ENCODE data around the gene TAS2R60. TPM values are rescaled to one million over a fixed set of nuclear protein-coding genes. Genes with fewer than 3 reads are reported as not detected.

Gene TAS2R60
- polyA plus RNA-seq, 1 donor from 2014 or later: not detected

GRCh38 chr7:143417734-143418383 lies 25.4 kb upstream of the TAS2R60 start:
- Histone ChIP-seq H3K4me3 (ENCODE audit: low read length) (no peak overlapping the region), H2AFZ (ENCODE audit: low read depth, low read length) (no peak overlapping the region), H3K27me3 (ENCODE audit: insufficient read depth, low read depth, low read length) (no peaks in the 10 kb centered on the region), H3K9me2 (ENCODE audit: insufficient read depth, low read length) (no peaks in the 10 kb centered on the region), H3K36me3 (ENCODE audit: insufficient read depth, low read length) (no peaks in the 10 kb centered on the region), H3K79me2 (replicated peaks; ENCODE audit: insufficient read depth, low read length) (no peaks in the 10 kb centered on the region), H3K27ac (ENCODE audit: low read length) (no peak overlapping the region), H3F3A (ENCODE audit: insufficient read depth, low read length, poor library complexity, severe bottlenecking) (no peaks in the 10 kb centered on the region), H4K20me1 (ENCODE audit: insufficient read depth) (no peaks in the 10 kb centered on the region), H3K4me2 (ENCODE audit: low read length) (no peak overlapping the region), H3K9me3 (ENCODE audit: low read length) (peaks cover 6% of the 10 kb centered on the region), H3K9ac (ENCODE audit: low read length) (no peak overlapping the region)
- no peak for TF ChIP-seq CTCF (IDR thresholded peaks at IDR 0.05; ENCODE audit: poor library complexity, severe bottlenecking)

- Histone ChIP-seq H3K36me3 (ENCODE audit: insufficient read depth, low read length) (no peaks in the 10 kb centered on the region), H3K9me3 (ENCODE audit: low read length) (peaks cover 7% of the 10 kb centered on the region), H4K20me1 (ENCODE audit: insufficient read depth) (no peaks in the 10 kb centered on the region), H3K4me2 (ENCODE audit: low read length) (no peak overlapping the region), H2AFZ (ENCODE audit: low read depth, low read length) (no peak overlapping the region), H3K4me3 (ENCODE audit: low read length) (no peak overlapping the region), H3K9me2 (ENCODE audit: insufficient read depth, low read length) (no peaks in the 10 kb centered on the region), H3K27me3 (ENCODE audit: insufficient read depth, low read depth, low read length) (no peaks in the 10 kb centered on the region), H3F3A (ENCODE audit: insufficient read depth, low read length, poor library complexity, severe bottlenecking) (no peaks in the 10 kb centered on the region), H3K79me2 (replicated peaks; ENCODE audit: insufficient read depth, low read length) (no peaks in the 10 kb centered on the region), H3K27ac (ENCODE audit: low read length) (no peak overlapping the region), H3K9ac (ENCODE audit: low read length) (no peak overlapping the region)
- no peak for TF ChIP-seq EZH2 (IDR thresholded peaks at IDR 0.05; ENCODE audit: borderline replicate concordance, insufficient read depth, low read length, poor library complexity, severe bottlenecking)
- TF ChIP-seq POLR2AphosphoS5 (IDR thresholded peaks at IDR 0.05): no peak
- TF ChIP-seq MXI1 (conservative IDR thresholded peaks at IDR 0.05; ENCODE audit: poor library complexity, severe bottlenecking): no peak
- TF ChIP-seq EP300 (conservative IDR thresholded peaks at IDR 0.05; ENCODE audit: poor library complexity, severe bottlenecking): no peak
- no peak for TF ChIP-seq CTCF (IDR thresholded peaks at IDR 0.05; ENCODE audit: poor library complexity, severe bottlenecking)
- no peak for TF ChIP-seq REST (IDR thresholded peaks at IDR 0.05; ENCODE audit: borderline replicate concordance)
- TF ChIP-seq TAF1 (IDR thresholded peaks at IDR 0.05; ENCODE audit: low read depth): no peak
- TF ChIP-seq SMC3 (conservative IDR thresholded peaks at IDR 0.05; ENCODE audit: poor library complexity): no peak
- no peak for TF ChIP-seq RAD21 (conservative IDR thresholded peaks at IDR 0.05)
Observed at GRCh38 chr7:143418681-143419458, 24.4 kb upstream of the TAS2R60 start.
